Measurements from ENCODE around the gene IL10RB. TPM values are rescaled to one million over a fixed set of nuclear protein-coding genes. Genes with fewer than 3 reads are reported as not detected.
"Not testable (repeated sequence)": the region's sequence is repeated elsewhere in the genome, so short reads cannot be mapped to it uniquely, and the experiment has no call there.

IL10RB gene
- total and polyA plus RNA-seq, 4 donors = 11.6 to 28.4 (median 17.8) TPM

- Histone ChIP-seq H3K4me3 (ENCODE audit: low read length in 2 of 2) (no peak overlapping the region), H3K4me1 (ENCODE audit: control insufficient read depth in 1 of 2, insufficient read depth in 2 of 2, low read length in 2 of 2) (no peaks in the 10 kb centered on the region), H3K9me3 (ENCODE audit: control insufficient read depth, low read length) (no peaks in the 10 kb centered on the region), H3K27me3 (ENCODE audit: control insufficient read depth in 1 of 2, insufficient read depth in 2 of 2, low read length in 1 of 2) (no peaks in the 10 kb centered on the region), H3K27ac (ENCODE audit: low read depth in 1 of 2, low read length in 2 of 2) (no peak overlapping the region), H3K36me3 (ENCODE audit: control insufficient read depth in 1 of 2, insufficient read depth in 2 of 2, low read length in 1 of 2) (peaks cover 0 to 12% of the 10 kb centered on the region in 2 donors)
- no peak for ATAC-seq (ENCODE audit: low FRiP score)
- WGBS, 2 donors = 71 to 75% methylated on average over 5 of the region's 5 CpGs
- no peak for DNase-seq
- intact Hi-C loops (cut with DNase I) = no loop called here
These were observed 19.7 kb upstream of the IL10RB start for GRCh38 chr21:33246506-33246905.

- no peak overlapping the region for H3K27ac ChIP-seq (ENCODE audit: low read depth in 1 of 2, low read length in 2 of 2)
- no peaks in the 10 kb centered on the region for H3K9me3 ChIP-seq (ENCODE audit: control insufficient read depth, low read length)
- no peaks in the 10 kb centered on the region for H3K27me3 ChIP-seq (ENCODE audit: control insufficient read depth in 1 of 2, insufficient read depth in 2 of 2, low read length in 1 of 2)
- no peak overlapping the region for H3K4me3 ChIP-seq (ENCODE audit: low read length in 2 of 2)
- no peak for DNase-seq
- peaks cover 0 to 12% of the 10 kb centered on the region in 2 donors for H3K36me3 ChIP-seq (ENCODE audit: control insufficient read depth in 1 of 2, insufficient read depth in 2 of 2, low read length in 1 of 2)
- no peak for ATAC-seq (ENCODE audit: low FRiP score)
- intact Hi-C loops (cut with DNase I) = no loop called here
- H3K4me1 ChIP-seq (ENCODE audit: control insufficient read depth in 1 of 2, insufficient read depth in 2 of 2, low read length in 2 of 2) = no peaks in the 10 kb centered on the region
- 96 to 97% methylated on average over 7 of the region's 7 CpGs for WGBS, 2 donors
These were observed 19.2 kb upstream of the IL10RB start for GRCh38 chr21:33246963-33247362.

- Histone ChIP-seq H3K4me1 (ENCODE audit: control insufficient read depth in 1 of 2, insufficient read depth in 2 of 2, low read length in 2 of 2) (no peaks in the 10 kb centered on the region), H3K9me3 (ENCODE audit: control insufficient read depth, low read length) (no peaks in the 10 kb centered on the region), H3K36me3 (ENCODE audit: control insufficient read depth in 1 of 2, insufficient read depth in 2 of 2, low read length in 1 of 2) (peaks cover 0 to 12% of the 10 kb centered on the region in 2 donors), H3K27ac (ENCODE audit: low read depth in 1 of 2, low read length in 2 of 2) (no peak overlapping the region), H3K27me3 (ENCODE audit: control insufficient read depth in 1 of 2, insufficient read depth in 2 of 2, low read length in 1 of 2) (no peaks in the 10 kb centered on the region), H3K4me3 (ENCODE audit: low read length in 2 of 2) (no peak overlapping the region)
- WGBS, 2 donors = 71 to 80% methylated on average over 6 of the region's 6 CpGs
- DNase-seq (no peak), ATAC-seq (ENCODE audit: low FRiP score) (no peak)
- intact Hi-C loops (cut with DNase I) = no loop called here
These were observed 18.6 kb upstream of the IL10RB start for GRCh38 chr21:33247599-33247998.

- Histone ChIP-seq H3K27me3 (ENCODE audit: control insufficient read depth in 1 of 2, insufficient read depth in 2 of 2, low read length in 1 of 2) (no peaks in the 10 kb centered on the region), H3K27ac (ENCODE audit: low read depth in 1 of 2, low read length in 2 of 2) (no peak overlapping the region), H3K9me3 (ENCODE audit: control insufficient read depth, low read length) (no peaks in the 10 kb centered on the region), H3K4me1 (ENCODE audit: control insufficient read depth in 1 of 2, insufficient read depth in 2 of 2, low read length in 2 of 2) (no peaks in the 10 kb centered on the region), H3K4me3 (ENCODE audit: low read length in 2 of 2) (no peak overlapping the region), H3K36me3 (ENCODE audit: control insufficient read depth in 1 of 2, insufficient read depth in 2 of 2, low read length in 1 of 2) (peaks cover 3 to 14% of the 10 kb centered on the region in 2 donors)
- ATAC-seq (ENCODE audit: low FRiP score) = no peak
- WGBS, 2 donors = 87 to 90% methylated on average over 7 of the region's 7 CpGs
- no peak for DNase-seq
- intact Hi-C loops (cut with DNase I) = no loop called here
These were observed 16.7 kb upstream of the IL10RB start for GRCh38 chr21:33249331-33250002.

- ATAC-seq (ENCODE audit: low FRiP score) (no peak), DNase-seq (no peak)
- no peaks in the 10 kb centered on the region for H3K27me3 ChIP-seq (ENCODE audit: control insufficient read depth in 1 of 2, insufficient read depth in 2 of 2, low read length in 1 of 2)
- no peak overlapping the region for H3K27ac ChIP-seq (ENCODE audit: low read depth in 1 of 2, low read length in 2 of 2)
- no peaks in the 10 kb centered on the region for H3K4me1 ChIP-seq (ENCODE audit: control insufficient read depth in 1 of 2, insufficient read depth in 2 of 2, low read length in 2 of 2)
- H3K4me3 ChIP-seq (ENCODE audit: low read length in 2 of 2) = no peak overlapping the region
- peaks cover 6 to 11% of the 10 kb centered on the region in 2 donors for H3K36me3 ChIP-seq (ENCODE audit: control insufficient read depth in 1 of 2, insufficient read depth in 2 of 2, low read length in 1 of 2)
- 93 to 98% methylated on average over 2 of the region's 2 CpGs for WGBS, 2 donors
- H3K9me3 ChIP-seq (ENCODE audit: control insufficient read depth, low read length) = no peaks in the 10 kb centered on the region
- intact Hi-C loops (cut with DNase I) = no loop called here
These were observed 15.0 kb upstream of the IL10RB start for GRCh38 chr21:33251119-33251518.

- DNase-seq; H3K27ac ChIP-seq (ENCODE audit: low read depth in 1 of 2, low read length in 2 of 2); H3K27me3 ChIP-seq (ENCODE audit: control insufficient read depth in 1 of 2, insufficient read depth in 2 of 2, low read length in 1 of 2); H3K4me3 ChIP-seq (ENCODE audit: low read length in 2 of 2); H3K4me1 ChIP-seq (ENCODE audit: control insufficient read depth in 1 of 2, insufficient read depth in 2 of 2, low read length in 2 of 2); intact Hi-C loops (cut with DNase I); H3K9me3 ChIP-seq (ENCODE audit: control insufficient read depth, low read length); ATAC-seq (ENCODE audit: low FRiP score): not testable (repeated sequence)
- 91 to 94% methylated on average over 6 of the region's 6 CpGs for WGBS, 2 donors
- peaks cover 6 to 11% of the 10 kb centered on the region in 2 donors for H3K36me3 ChIP-seq (ENCODE audit: control insufficient read depth in 1 of 2, insufficient read depth in 2 of 2, low read length in 1 of 2)
These were observed 12.8 kb upstream of the IL10RB start for GRCh38 chr21:33253382-33253781.

- ATAC-seq (ENCODE audit: low FRiP score) (no peak), DNase-seq (no peak)
- H3K27ac ChIP-seq (ENCODE audit: low read depth in 1 of 2, low read length in 2 of 2) = no peak overlapping the region
- no peaks in the 10 kb centered on the region for H3K27me3 ChIP-seq (ENCODE audit: control insufficient read depth in 1 of 2, insufficient read depth in 2 of 2, low read length in 1 of 2)
- no peaks in the 10 kb centered on the region for H3K9me3 ChIP-seq (ENCODE audit: control insufficient read depth, low read length)
- 94 to 95% methylated on average over 5 of the region's 5 CpGs for whole genome bisulfite sequencing, 2 donors
- intact Hi-C loops (cut with DNase I) = no loop called here
- H3K4me1 ChIP-seq (ENCODE audit: control insufficient read depth in 1 of 2, insufficient read depth in 2 of 2, low read length in 2 of 2) = no peaks in the 10 kb centered on the region
- peaks cover 6 to 9% of the 10 kb centered on the region in 2 donors for H3K36me3 ChIP-seq (ENCODE audit: control insufficient read depth in 1 of 2, insufficient read depth in 2 of 2, low read length in 1 of 2)
- no peak overlapping the region for H3K4me3 ChIP-seq (ENCODE audit: low read length in 2 of 2)
These were observed 11.4 kb upstream of the IL10RB start for GRCh38 chr21:33254766-33255165.

- no peaks in the 10 kb centered on the region for H3K9me3 ChIP-seq (ENCODE audit: control insufficient read depth, low read length)
- peaks cover 6 to 8% of the 10 kb centered on the region in 2 donors for H3K36me3 ChIP-seq (ENCODE audit: control insufficient read depth in 1 of 2, insufficient read depth in 2 of 2, low read length in 1 of 2)
- intact Hi-C loops (cut with DNase I) = no loop called here
- no peaks in the 10 kb centered on the region for H3K27me3 ChIP-seq (ENCODE audit: control insufficient read depth in 1 of 2, insufficient read depth in 2 of 2, low read length in 1 of 2)
- H3K4me3 ChIP-seq (ENCODE audit: low read length in 2 of 2) = no peak overlapping the region
- no peak overlapping the region for H3K27ac ChIP-seq (ENCODE audit: low read depth in 1 of 2, low read length in 2 of 2)
- WGBS, 2 donors = 59 to 68% methylated on average over 1 of the region's 1 CpG
- H3K4me1 ChIP-seq (ENCODE audit: control insufficient read depth in 1 of 2, insufficient read depth in 2 of 2, low read length in 2 of 2) = no peaks in the 10 kb centered on the region
- no peak for ATAC-seq (ENCODE audit: low FRiP score)
- no peak for DNase-seq
These were observed 10.8 kb upstream of the IL10RB start for GRCh38 chr21:33255404-33255803.

GRCh38 chr21:33256019-33256418 is 10.1 kb upstream of the IL10RB start:
- Histone ChIP-seq H3K27ac (ENCODE audit: low read depth in 1 of 2, low read length in 2 of 2) (no peak overlapping the region), H3K4me3 (ENCODE audit: low read length in 2 of 2) (no peak overlapping the region), H3K4me1 (ENCODE audit: control insufficient read depth in 1 of 2, insufficient read depth in 2 of 2, low read length in 2 of 2) (no peaks in the 10 kb centered on the region), H3K9me3 (ENCODE audit: control insufficient read depth, low read length) (no peaks in the 10 kb centered on the region), H3K36me3 (ENCODE audit: control insufficient read depth in 1 of 2, insufficient read depth in 2 of 2, low read length in 1 of 2) (peaks cover 6 to 8% of the 10 kb centered on the region in 2 donors), H3K27me3 (ENCODE audit: control insufficient read depth in 1 of 2, insufficient read depth in 2 of 2, low read length in 1 of 2) (no peaks in the 10 kb centered on the region)
- intact Hi-C loops (cut with DNase I) = no loop called here
- WGBS, 2 donors = 92 to 94% methylated on average over 6 of the region's 6 CpGs
- DNase-seq (no peak), ATAC-seq (ENCODE audit: low FRiP score) (no peak)
